8988T (cell line): ENCODE measurements around the gene WDR59.
"Not testable (repeated sequence)": the region's sequence is repeated elsewhere in the genome, so short reads cannot be mapped to it uniquely, and the experiment has no call there.

Source experiments
- DNase-seq: peaks from one replicate; pipeline ENCODE4 v3.0.0; 2011

WDR59 gene

GRCh38 chr16:74844041-74844980 is 140.6 kb downstream of the WDR59 start:
- no peak for DNase-seq

GRCh38 chr16:74843381-74844035 is 141.4 kb downstream of the WDR59 start:
- not testable (repeated sequence) for DNase-seq

GRCh38 chr16:74842413-74842812 is 142.5 kb downstream of the WDR59 start:
- no peak for DNase-seq

- no peak for DNase-seq
Measured at GRCh38 chr16:74841904-74842303, 143.0 kb downstream of the WDR59 start.

- DNase-seq: no peak
Measured at GRCh38 chr16:74841469-74841868, 143.5 kb downstream of the WDR59 start.

- no peak for DNase-seq
Measured at GRCh38 chr16:74837056-74837455, 147.9 kb downstream of the WDR59 start.

GRCh38 chr16:74836111-74836671 is 148.7 kb downstream of the WDR59 start:
- no peak for DNase-seq

- DNase-seq: no peak
Measured at GRCh38 chr16:74832228-74832627, 152.7 kb downstream of the WDR59 start.

GRCh38 chr16:74831467-74831866 is 153.5 kb downstream of the WDR59 start:
- no peak for DNase-seq

GRCh38 chr16:74830648-74831047 is 154.3 kb downstream of the WDR59 start:
- DNase-seq: no peak

GRCh38 chr16:74829637-74830036 is 155.3 kb downstream of the WDR59 start:
- no peak for DNase-seq

GRCh38 chr16:74825941-74826340 is 159.0 kb downstream of the WDR59 start:
- DNase-seq: no peak

GRCh38 chr16:74825016-74825415 is 159.9 kb downstream of the WDR59 start:
- no peak for DNase-seq
